Measurements from ENCODE around the gene CACNA1C.

GRCh38 chr12:2215709-2216560 lies 163.1 kb downstream of the CACNA1C start:
- TF ChIP-seq POLR2A (IDR thresholded peaks at IDR 0.05; ENCODE audit: extremely low read depth, insufficient read length) (no peak), MYC (IDR thresholded peaks at IDR 0.05; ENCODE audit: low read depth, low read length) (no peak)
- TF ChIP-seq, protein P1, sequence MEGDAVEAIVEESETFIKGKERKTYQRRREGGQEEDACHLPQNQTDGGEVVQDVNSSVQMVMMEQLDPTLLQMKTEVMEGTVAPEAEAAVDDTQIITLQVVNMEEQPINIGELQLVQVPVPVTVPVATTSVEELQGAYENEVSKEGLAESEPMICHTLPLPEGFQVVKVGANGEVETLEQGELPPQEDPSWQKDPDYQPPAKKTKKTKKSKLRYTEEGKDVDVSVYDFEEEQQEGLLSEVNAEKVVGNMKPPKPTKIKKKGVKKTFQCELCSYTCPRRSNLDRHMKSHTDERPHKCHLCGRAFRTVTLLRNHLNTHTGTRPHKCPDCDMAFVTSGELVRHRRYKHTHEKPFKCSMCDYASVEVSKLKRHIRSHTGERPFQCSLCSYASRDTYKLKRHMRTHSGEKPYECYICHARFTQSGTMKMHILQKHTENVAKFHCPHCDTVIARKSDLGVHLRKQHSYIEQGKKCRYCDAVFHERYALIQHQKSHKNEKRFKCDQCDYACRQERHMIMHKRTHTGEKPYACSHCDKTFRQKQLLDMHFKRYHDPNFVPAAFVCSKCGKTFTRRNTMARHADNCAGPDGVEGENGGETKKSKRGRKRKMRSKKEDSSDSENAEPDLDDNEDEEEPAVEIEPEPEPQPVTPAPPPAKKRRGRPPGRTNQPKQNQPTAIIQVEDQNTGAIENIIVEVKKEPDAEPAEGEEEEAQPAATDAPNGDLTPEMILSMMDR (IDR thresholded peaks at IDR 0.05; ENCODE audit: low read depth, low read length), result no peak
